Stimulated activated CD4-positive, alpha-beta T cell treated with anti-CD3 and anti-CD28 coated beads, Interleukin-12 subunit alpha, Interleukin-12 subunit beta, amount 100 ng/mL, for 4 hours (primary cell): ENCODE measurements around the gene KRTAP3-1.
"Not testable (repeated sequence)": the region's sequence is repeated elsewhere in the genome, so short reads cannot be mapped to it uniquely, and the experiment has no call there.

Experiments used
- DNase-seq: peaks from one replicate; pipeline ENCODE4 v3.0.0-alpha.2; 2020

The KRTAP3-1 gene

DNA sequence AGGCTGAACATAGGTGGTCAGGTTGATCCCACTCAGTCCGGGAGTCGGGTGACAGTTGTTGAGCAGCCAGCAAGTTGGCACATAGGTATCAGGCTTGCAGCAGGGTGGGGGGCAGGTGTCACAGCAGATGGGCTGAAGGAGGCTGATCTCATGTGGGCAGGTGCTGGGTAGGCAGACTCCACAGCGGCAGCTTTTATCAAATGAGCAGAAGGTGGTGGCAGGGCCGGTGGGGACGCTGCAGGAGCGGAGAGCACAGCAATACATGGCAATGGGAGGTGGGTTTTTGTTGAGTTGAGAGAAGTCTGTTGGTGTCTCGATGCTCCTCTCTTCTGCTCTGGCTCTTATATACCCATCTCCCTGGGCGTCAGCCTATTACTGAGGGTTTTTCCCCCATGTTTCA is at the start of gene KRTAP3-1:
Gene KRTAP3-1, minus strand, starts transcription at position 318 of the 400 bp plus-strand sequence. Its CDS starts 54 bp downstream, at position 264.
- DNase-seq, result no peak

- no peak for DNase-seq
These were observed 48.6 kb upstream of the KRTAP3-1 start for GRCh38 chr17:41057547-41057946.

DNA sequence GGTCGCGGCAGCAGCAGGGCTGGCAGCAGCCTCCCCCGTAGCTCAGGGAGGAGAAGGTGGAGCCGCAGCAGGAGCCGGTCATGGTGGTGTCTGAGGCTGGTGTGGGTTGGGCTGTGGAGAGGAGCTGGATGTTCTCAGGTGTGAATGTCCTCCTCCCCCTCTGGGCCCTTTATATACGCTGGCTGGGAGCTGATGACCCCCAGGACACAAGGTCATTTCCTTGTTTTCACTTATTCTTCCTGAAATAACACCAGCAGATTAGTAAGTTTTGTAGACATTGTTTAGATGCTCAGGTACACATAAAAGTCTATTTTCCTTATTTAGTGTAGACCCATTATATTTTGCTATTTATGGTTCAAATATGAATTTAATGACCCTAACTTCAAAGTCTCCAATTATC is 46.2 kb upstream of the KRTAP3-1 start, which contains the start of gene KRTAP2-2:
Gene KRTAP2-2, minus strand, starts transcription at position 101 of the 400 bp plus-strand sequence. Its CDS starts 19 bp downstream, at position 82.
- not testable (repeated sequence) for DNase-seq

DNA sequence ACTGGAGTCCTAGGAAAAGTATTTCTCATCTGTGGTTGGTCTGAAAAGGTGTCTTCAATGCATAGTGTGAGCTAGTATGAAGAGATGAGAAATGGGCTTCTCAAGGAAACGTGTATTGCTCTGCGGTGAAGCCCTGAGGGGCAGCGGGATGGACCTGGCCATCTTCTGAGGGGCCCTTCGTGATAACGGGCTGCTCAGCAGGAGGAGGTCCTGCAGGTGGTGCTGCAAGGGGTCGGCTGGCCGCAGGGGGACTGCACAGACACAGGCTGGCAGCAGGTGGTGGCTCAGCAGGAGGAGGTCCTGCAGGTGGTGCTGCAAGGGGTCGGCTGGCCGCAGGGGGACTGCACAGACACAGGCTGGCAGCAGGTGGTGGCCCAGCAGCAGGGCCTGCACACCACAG is 45.6 kb upstream of the KRTAP3-1 start:
- DNase-seq, result not testable (repeated sequence)

DNA sequence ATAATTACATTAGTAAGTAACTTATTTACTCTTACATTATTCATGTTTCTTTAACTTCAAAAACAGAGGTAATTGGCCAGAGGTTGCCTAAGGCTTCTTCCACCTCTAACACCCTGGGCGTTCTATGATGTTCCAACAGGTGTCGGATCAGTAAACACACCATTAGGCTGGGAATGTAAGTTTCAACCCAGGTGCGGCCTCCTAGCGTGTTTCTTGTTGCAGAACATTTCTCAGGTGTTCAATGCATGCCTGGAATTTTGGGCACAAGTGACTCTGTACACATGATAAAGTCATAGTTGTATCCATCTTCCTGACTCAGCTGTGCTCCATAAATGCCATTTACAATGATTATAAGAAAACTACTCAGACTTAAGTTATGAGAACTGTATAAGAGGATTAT is 45.1 kb upstream of the KRTAP3-1 start:
- no peak for DNase-seq

- DNase-seq, result no peak
These were observed 43.6 kb upstream of the KRTAP3-1 start for GRCh38 chr17:41052566-41052965.

DNA sequence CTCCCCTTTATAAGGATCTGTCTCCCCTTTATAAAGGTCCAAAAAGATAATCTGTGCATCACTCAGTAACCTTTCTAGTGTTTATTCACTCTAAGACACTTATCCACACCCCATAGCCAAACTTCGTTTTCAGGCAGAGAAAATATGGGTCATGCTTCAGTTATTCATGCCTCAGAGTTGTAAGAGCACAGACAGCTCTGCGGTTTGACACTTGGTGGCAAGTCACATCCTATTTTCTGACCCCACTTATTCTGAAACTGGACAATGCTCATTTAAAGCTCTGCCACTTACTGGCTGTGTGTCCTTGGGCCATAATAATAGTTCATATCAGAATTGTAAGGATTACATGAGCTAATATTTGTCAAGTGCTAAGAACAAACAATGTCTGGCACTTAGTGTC is 40.2 kb upstream of the KRTAP3-1 start:
- no peak for DNase-seq

DNA sequence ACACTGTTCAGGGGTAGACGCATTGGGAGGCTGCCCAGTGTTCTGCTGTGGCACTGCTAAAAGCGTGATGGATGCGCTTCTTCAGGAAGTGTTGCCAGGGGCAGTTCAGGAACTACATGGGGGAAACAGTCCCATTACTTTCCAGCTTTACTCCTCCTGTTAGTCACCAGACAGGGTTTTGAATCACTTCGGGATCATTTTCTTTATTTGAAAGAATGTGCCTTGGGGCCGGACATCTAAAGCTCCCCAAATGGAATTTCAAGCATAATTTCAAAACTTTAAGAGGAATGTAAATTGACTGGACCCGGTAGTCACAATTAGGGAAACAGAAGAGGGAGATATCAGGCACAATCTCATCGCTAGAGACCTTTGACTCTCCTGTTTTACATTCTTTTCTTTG is 39.5 kb upstream of the KRTAP3-1 start:
- no peak for DNase-seq

DNA sequence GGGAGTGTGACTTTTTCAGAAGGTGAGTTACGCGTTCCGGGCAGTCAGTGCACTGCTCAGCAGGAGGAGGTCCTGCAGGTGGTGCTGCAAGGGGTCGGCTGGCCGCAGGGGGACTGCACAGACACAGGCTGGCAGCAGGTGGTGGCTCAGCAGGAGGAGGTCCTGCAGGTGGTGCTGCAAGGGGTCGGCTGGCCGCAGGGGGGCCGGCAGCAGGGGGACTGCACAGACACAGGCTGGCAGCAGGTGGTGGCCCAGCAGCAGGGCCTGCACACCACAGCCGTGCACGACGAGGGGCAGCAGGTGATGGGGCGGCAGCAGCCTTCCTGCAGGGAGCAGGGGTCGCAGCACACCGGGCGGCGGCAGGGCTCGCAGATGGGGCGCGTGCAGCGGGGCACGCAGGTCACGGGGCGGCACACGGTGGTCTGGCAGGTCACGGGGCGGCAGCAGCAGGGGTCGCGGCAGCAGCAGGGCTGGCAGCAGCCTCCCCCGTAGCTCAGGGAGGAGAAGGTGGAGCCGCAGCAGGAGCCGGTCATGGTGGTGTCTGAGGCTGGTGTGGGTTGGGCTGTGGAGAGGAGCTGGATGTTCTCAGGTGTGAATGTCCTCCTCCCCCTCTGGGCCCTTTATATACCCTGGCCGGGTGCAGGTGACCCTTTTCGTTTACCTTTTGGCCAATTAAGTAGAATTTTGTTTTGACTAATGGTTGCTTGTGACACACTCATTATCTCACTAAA is 38.0 kb upstream of the KRTAP3-1 start, which contains the start of gene KRTAP2-1:
Gene KRTAP2-1, minus strand, starts transcription at position 582 of the 731 bp plus-strand sequence. Its CDS starts 49 bp downstream, at position 533.
- not testable (repeated sequence) for DNase-seq

GRCh38 chr17:41042953-41043352 is 34.0 kb upstream of the KRTAP3-1 start:
- no peak for DNase-seq

DNA sequence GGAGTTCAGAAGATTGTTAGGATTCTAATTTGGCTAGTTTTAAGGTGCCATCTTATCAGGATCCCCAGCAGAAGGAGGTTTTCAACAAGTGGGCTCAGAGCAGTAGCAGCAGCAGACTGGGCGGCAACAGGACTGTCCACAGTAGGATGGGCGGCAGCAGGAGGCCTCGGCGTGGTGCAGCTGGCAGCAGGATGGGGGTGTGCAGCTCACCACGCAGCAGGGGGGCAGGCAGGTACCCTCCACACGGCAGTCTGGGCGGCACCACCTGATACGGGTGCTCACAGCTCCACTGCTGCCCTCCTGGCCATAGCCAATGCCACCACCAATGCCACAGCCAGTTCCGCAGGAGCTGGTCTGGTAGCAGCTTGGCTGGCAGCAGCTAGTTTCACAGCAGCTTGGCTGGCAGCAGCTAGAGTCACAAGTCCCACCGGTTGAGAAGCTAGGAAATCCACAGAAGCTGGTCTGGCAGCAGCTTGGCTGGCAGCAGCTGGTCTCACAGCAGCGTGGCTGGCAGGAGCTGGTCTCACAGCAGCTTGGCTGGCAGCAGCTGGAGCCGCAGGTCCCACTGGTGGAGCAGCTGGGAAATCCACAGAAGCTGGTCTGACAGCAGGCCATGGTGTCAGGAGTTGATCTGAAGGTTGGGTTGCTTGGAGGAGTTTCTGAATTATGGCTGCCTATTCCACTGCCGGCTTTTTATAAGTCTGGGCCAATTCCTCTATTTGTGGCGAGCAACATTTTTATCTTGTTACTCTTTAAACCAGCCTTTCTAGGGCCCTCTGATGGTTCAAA is 32.0 kb upstream of the KRTAP3-1 start, which contains the start of gene KRTAP1-1:
Gene KRTAP1-1, minus strand, starts transcription at position 668 of the 789 bp plus-strand sequence. Its CDS starts 53 bp downstream, at position 615.
- DNase-seq, result not testable (repeated sequence)

DNA sequence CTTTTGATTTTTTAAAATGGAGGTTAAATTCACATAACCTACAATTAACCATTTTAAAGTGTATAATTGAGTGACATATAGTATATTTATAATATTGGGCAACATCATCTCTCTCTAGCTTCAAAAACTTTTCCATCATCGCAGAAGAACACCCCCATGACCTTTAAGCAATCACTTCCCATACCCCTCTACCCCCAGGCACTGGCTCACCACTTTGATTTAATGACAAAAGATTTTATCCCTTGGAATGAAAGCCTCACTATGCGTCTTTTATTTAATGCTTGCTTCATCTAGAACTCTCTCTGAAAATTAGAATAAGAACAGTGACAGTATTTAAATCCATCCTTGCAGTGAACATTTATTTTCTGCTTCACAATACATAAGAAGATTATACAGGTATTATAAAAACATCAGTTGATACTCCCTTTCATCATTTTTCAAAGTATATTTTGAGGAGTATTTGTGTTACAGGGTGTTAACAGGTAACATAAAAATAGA is 29.0 kb upstream of the KRTAP3-1 start:
- DNase-seq, result no peak

DNA sequence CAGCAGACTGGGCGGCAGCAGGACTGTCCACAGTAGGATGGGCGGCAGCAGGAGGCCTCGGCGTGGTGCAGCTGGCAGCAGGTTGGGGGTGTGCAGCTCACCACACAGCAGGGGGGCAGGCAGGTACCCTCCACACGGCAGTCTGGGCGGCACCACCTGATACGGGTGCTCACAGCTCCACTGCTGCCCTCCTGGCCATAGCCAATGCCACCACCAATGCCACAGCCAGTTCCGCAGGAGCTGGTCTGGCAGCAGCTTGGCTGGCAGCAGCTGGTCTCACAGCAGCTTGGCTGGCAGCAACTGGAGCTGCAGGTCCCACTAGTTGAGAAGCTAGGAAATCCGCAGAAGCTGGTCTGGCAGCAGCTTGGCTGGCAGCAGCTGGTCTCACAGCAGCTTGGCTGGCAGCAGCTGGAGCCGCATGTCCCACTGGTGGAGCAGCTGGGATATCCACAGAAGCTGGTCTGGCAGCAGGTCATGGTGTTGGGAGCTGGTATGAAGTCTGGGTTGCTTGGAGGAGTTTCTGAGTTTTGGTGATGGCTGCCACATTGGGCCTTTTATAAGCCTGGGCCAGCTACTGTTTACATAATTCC is 25.5 kb upstream of the KRTAP3-1 start, which contains the start of gene KRTAP1-3:
Gene KRTAP1-3, minus strand, starts transcription at position 529 of the 590 bp plus-strand sequence. Its CDS starts 53 bp downstream, at position 476.
- not testable (repeated sequence) for DNase-seq

GRCh38 chr17:41029633-41030245 is 20.8 kb upstream of the KRTAP3-1 start, which contains the start of gene KRTAP1-4:
KRTAP1-4 (minus strand) TSS chr17:41030195; CDS start chr17:41030078, 117 bp downstream.
- no peak for DNase-seq

GRCh38 chr17:41026715-41027471 is 18.0 kb upstream of the KRTAP3-1 start, which contains the start of gene KRTAP1-5:
KRTAP1-5 (minus strand) TSS chr17:41027208; CDS start chr17:41027155, 53 bp downstream.
- no peak for DNase-seq

- no peak for DNase-seq
These were observed 15.8 kb upstream of the KRTAP3-1 start for GRCh38 chr17:41024697-41025096.

GRCh38 chr17:41020336-41020735 is 11.4 kb upstream of the KRTAP3-1 start:
- DNase-seq, result no peak

DNA sequence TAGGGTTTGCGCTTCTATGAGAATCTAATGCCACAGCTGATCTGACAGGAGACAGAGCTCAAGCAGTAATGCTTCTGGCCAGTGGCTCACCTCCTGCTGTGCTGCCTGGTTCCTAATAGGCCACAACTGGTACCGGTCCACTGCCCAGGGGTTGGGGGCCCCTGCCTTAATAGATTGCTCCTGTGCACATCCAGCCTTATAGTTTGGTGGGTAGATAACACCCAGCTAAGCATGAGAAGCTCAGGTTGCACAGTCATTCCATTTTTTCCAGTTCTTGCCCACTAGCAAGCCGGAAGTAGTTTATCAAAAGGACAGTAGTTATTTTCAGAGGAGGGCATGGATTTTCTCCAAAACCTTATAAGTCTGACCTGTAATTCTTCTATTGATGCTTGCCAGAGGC is 10.5 kb upstream of the KRTAP3-1 start:
- no peak for DNase-seq

DNA sequence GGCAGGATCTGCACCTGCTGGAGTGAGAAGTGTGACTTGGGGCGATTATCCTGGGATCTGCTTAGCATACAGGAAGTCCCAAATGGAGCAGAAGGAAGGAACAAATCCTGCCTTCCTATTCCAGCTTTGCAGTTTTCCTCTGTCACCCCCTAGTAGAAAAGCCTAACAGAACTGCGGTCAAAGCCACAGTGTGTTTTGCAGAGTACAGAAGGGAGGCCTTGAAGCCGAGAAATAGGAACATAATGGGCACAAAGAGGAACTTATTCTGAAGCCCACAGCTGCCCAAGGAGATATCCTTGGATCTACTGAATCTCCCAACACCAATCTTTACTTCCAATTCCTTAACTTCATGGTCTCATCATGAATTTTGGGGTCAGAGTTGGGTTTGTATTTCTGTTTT is 9.6 kb upstream of the KRTAP3-1 start:
- no peak for DNase-seq

DNA sequence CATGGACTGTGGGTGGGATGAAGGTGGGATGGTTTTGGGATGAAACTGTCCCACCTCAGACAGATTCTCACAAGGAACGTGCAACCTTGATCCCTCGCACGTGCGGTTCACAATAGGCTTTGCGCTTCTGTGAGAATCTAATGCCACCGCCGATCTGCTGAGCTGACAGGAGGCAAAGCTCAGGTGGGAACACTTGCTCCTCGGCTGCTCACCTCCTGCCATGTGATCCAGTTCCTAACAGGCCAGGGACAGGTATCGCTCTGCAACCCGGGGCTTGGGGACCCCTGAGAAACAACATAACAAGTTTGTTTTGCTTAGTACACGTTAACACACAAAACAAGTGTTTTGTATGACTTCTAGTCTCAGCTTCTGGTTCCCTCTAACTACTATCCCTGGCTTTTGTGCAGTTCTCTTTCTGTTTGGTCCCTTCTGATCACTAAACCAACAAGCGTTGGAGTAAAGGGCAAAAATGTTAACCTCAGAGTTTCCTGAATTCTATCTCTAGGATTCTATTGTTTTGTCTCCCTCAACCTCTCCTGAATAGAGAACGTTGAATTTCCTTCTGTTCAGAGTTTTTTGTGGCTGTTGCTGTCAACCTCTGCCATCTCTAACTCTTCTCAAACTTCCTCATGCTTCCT is 7.8 kb upstream of the KRTAP3-1 start:
- DNase-seq, result no peak

DNA sequence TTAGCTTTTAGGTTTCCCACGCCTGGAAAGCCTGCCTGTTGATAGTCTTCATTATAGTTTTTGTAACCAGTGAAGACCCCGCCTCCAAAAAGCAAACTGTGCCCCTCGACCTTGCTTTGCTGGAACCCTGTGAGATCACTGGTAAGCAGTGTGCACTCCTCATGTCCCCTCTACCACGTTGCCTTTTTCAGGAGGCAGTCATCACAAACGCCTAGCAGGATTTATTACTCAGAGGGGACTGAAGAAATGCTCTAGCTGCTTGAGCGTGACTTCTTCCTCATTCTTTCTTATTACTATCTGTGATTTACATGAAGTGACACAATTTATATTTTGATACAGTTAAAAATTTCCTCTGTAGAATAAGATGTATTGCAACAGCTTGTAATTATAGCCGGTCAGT is 6.5 kb upstream of the KRTAP3-1 start:
- DNase-seq, result no peak
